Measurements from ENCODE around the gene NPC1. TPM values are rescaled to one million over a fixed set of nuclear protein-coding genes. Genes with fewer than 3 reads are reported as not detected.

The NPC1 gene
- total RNA-seq, 1 donor from 2014 or later = 10.9 TPM

Other genes starting within 250 kb of the NPC1 start
- gene RIOK3, start 133.2 kb downstream of the NPC1 start, total RNA-seq = 49.3 TPM
- 13.0 TPM for gene RMC1, start 83.0 kb downstream of the NPC1 start, total RNA-seq
- gene ANKRD29, start 76.4 kb upstream of the NPC1 start, total RNA-seq = 6.8 TPM
- 4.1 TPM for gene LAMA3, start 102.9 kb upstream of the NPC1 start, total RNA-seq